Neural cell (in vitro differentiated cells): ENCODE measurements around the gene LDB3. TPM values are rescaled to one million over a fixed set of nuclear protein-coding genes. Genes with fewer than 3 reads are reported as not detected.

Source experiments
- H2AFZ ChIP-seq: fragments of 200-600, 300-800 bp; sonication (generic), shearing (Covaris generic); 2 replicates; pipeline ENCODE4 v1.6.0; 2014; ENCODE audit warnings: low read depth, mild to moderate bottlenecking, antibody characterized with exemption, low read length, moderate library complexity
- H3F3A ChIP-seq: fragments of 200-600 bp; shearing (Covaris generic); 2 replicates; pipeline ENCODE4 v1.6.1; 2016; ENCODE audit warnings: mild to moderate bottlenecking, moderate library complexity, mixed read lengths, antibody characterized with exemption, low read length; ENCODE audit not compliant: insufficient read depth, poor library complexity, severe bottlenecking
- H3K27ac ChIP-seq: fragments of 200-600, 300-800 bp; sonication (generic), shearing (Covaris generic); 2 replicates; pipeline ENCODE4 v1.5.1; 2014; ENCODE audit warnings: mild to moderate bottlenecking, low read length, moderate library complexity
- H3K27me3 ChIP-seq: fragments of 300-800, 200-600 bp; sonication (generic), shearing (Covaris generic); 2 replicates; pipeline ENCODE4 v1.6.0; 2014; ENCODE audit warnings: mild to moderate bottlenecking, low read depth, low read length, moderate library complexity; ENCODE audit not compliant: insufficient read depth
- H3K36me3 ChIP-seq: fragments of 300-800, 200-600 bp; sonication (generic), shearing (Covaris generic); 2 replicates; pipeline ENCODE4 v1.5.1; 2014; ENCODE audit warnings: mild to moderate bottlenecking, antibody characterized with exemption, low read length, moderate library complexity; ENCODE audit not compliant: insufficient read depth
- H3K4me2 ChIP-seq: fragments of 300-800, 200-600 bp; sonication (generic), shearing (Covaris generic); 2 replicates; pipeline ENCODE4 v1.6.0; 2014; ENCODE audit warnings: mild to moderate bottlenecking, low read length
- H3K4me3 ChIP-seq: fragments of 300-800, 200-600 bp; sonication (generic), shearing (Covaris generic); 2 replicates; pipeline ENCODE4 v1.5.1; 2014; ENCODE audit warnings: mild to moderate bottlenecking, low read length, moderate library complexity
- H3K79me2 ChIP-seq: fragments of 200-600 bp; shearing (Covaris generic); replicated peaks from 2 replicates; pipeline ENCODE4 v1.6.0; 2014; ENCODE audit warnings: mild to moderate bottlenecking, low read length, moderate library complexity; ENCODE audit not compliant: insufficient read depth
- H3K9ac ChIP-seq: fragments of 300-800, 200-600 bp; sonication (generic), shearing (Covaris generic); 2 replicates; pipeline ENCODE4 v1.6.1; 2016; ENCODE audit warnings: mild to moderate bottlenecking, low read length, mixed read lengths
- H3K9me2 ChIP-seq: fragments of 200-600 bp; shearing (Covaris generic); 2 replicates; pipeline ENCODE4 v1.6.1; 2016; ENCODE audit warnings: mild to moderate bottlenecking, low read length, mixed read lengths; ENCODE audit not compliant: insufficient read depth
- H3K9me3 ChIP-seq: fragments of 200-600, 300-800 bp; sonication (generic), shearing (Covaris generic); 2 replicates; pipeline ENCODE4 v1.6.1; 2016; ENCODE audit warnings: mild to moderate bottlenecking, mixed run types, low read length, moderate library complexity, mixed read lengths
- H4K20me1 ChIP-seq: fragments of 200-600 bp; shearing (Covaris generic); 2 replicates; pipeline ENCODE4 v1.6.1; 2016; ENCODE audit warnings: mild to moderate bottlenecking, mixed run types; ENCODE audit not compliant: insufficient read depth
- CTCF ChIP-seq: fragments of 450-650 bp; IDR thresholded peaks from 2 replicates; pipeline ENCODE4 v1.5.1; 2014; ENCODE audit warnings: antibody characterized with exemption, mild to moderate bottlenecking, moderate library complexity; ENCODE audit not compliant: poor library complexity, severe bottlenecking
- EP300 ChIP-seq: fragments of 450-650 bp; conservative IDR thresholded peaks from 2 replicates; pipeline ENCODE4 v1.6.1; 2014; ENCODE audit warnings: antibody characterized with exemption, mild to moderate bottlenecking, moderate library complexity; ENCODE audit not compliant: poor library complexity, severe bottlenecking
- EZH2 ChIP-seq: fragments of 200-600, 300-800 bp; shearing (Covaris generic), sonication (generic); IDR thresholded peaks from 2 replicates; pipeline ENCODE4 v1.6.1; 2014; ENCODE audit warnings: antibody characterized with exemption, low read length, borderline replicate concordance, mild to moderate bottlenecking; ENCODE audit not compliant: insufficient read depth, poor library complexity, severe bottlenecking
- MXI1 ChIP-seq: fragments of 450-650 bp; conservative IDR thresholded peaks from 2 replicates; pipeline ENCODE4 v1.6.1; 2014; ENCODE audit warnings: antibody characterized with exemption, mild to moderate bottlenecking; ENCODE audit not compliant: poor library complexity, severe bottlenecking
- RAD21 ChIP-seq: fragments of 450-650 bp; conservative IDR thresholded peaks from 2 replicates; pipeline ENCODE4 v1.6.1; 2014; ENCODE audit warnings: antibody characterized with exemption, mild to moderate bottlenecking, moderate library complexity
- SMC3 ChIP-seq: fragments of 450-650 bp; conservative IDR thresholded peaks from 2 replicates; pipeline ENCODE4 v1.6.1; 2014; ENCODE audit warnings: antibody characterized with exemption, mild to moderate bottlenecking, moderate library complexity; ENCODE audit not compliant: poor library complexity
- TAF1 ChIP-seq: IDR thresholded peaks from 2 replicates; pipeline ENCODE4 v1.6.1; 2012; ENCODE audit warnings: low read depth
- polyA plus RNA-seq: library from polyadenylated mRNA; depleted of rRNA; stranded (reverse); fragments of >200 nt; gene quantifications from 2 replicates; pipeline ENCODE4 v1.2.3, GENCODE V29; 2014
- TF ChIP-seq, protein P1 (sequence below): IDR thresholded peaks from 2 replicates; pipeline ENCODE4 v1.6.1; 2012; ENCODE audit warnings: borderline replicate concordance

Gene LDB3
- polyA plus RNA-seq, 1 donor from 2014 or later = 0.12 TPM

- no peaks in the 10 kb centered on the region for H3K9me3 ChIP-seq
Measured at GRCh38 chr10:86657011-86657395, 11.3 kb upstream of the LDB3 start.

DNA sequence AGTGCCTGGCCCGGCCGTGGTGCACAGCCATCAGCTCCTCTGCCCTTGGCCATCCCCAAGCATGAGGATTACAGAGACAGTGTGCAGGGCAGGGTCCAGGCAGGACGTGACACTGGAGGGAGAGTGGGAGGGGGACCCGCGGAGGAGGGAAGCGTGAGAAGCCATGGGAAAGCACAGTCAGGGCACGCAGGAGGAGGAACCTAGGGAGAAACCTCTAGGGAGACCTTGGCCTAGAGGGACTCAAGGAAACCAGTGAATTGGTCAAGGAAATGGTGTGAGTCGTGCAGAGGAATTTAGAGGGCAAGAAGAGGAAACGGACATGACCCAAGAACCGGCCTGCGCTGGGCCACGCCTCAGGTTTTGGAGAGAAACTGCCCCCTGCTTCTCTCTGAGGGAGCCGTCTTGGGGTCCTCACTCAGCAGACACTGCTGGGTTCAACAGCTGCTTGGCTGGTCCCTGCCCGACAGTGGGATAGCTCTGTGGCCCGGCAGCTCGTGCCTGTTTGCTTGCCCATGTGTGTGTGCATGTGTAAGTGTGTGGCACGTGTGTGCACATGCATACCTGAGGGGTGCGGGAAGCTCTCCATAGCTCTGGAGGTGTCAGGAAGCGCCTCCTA is 10.8 kb upstream of the LDB3 start:
- H4K20me1 ChIP-seq = no peaks in the 10 kb centered on the region
- no peak overlapping the region for H3K9ac ChIP-seq
- no peaks in the 10 kb centered on the region for H3K9me3 ChIP-seq
- no peak overlapping the region for H2AFZ ChIP-seq
- H3K27ac ChIP-seq = no peak overlapping the region
- H3K4me3 ChIP-seq = no peak overlapping the region
- H3K9me2 ChIP-seq = no peaks in the 10 kb centered on the region
- H3K4me2 ChIP-seq = no peak overlapping the region
- TF ChIP-seq CTCF = no peak
- no peak for TF ChIP-seq TAF1
- no peak for TF ChIP-seq EP300
- no peak for TF ChIP-seq MXI1
- TF ChIP-seq EZH2 = no peak
- no peak for TF ChIP-seq SMC3
- TF ChIP-seq RAD21 = no peak
- H3K36me3 ChIP-seq = no peaks in the 10 kb centered on the region
- H3K79me2 ChIP-seq = no peaks in the 10 kb centered on the region
- no peaks in the 10 kb centered on the region for H3F3A ChIP-seq
- no peaks in the 10 kb centered on the region for H3K27me3 ChIP-seq

More at GRCh38 chr10:86657011-86657395, 11.3 kb upstream of the LDB3 start:
- H3K79me2 ChIP-seq = no peaks in the 10 kb centered on the region
- no peaks in the 10 kb centered on the region for H3K27me3 ChIP-seq
- TF ChIP-seq EP300 (no peak), RAD21 (no peak), MXI1 (no peak)
- TF ChIP-seq, protein P1, sequence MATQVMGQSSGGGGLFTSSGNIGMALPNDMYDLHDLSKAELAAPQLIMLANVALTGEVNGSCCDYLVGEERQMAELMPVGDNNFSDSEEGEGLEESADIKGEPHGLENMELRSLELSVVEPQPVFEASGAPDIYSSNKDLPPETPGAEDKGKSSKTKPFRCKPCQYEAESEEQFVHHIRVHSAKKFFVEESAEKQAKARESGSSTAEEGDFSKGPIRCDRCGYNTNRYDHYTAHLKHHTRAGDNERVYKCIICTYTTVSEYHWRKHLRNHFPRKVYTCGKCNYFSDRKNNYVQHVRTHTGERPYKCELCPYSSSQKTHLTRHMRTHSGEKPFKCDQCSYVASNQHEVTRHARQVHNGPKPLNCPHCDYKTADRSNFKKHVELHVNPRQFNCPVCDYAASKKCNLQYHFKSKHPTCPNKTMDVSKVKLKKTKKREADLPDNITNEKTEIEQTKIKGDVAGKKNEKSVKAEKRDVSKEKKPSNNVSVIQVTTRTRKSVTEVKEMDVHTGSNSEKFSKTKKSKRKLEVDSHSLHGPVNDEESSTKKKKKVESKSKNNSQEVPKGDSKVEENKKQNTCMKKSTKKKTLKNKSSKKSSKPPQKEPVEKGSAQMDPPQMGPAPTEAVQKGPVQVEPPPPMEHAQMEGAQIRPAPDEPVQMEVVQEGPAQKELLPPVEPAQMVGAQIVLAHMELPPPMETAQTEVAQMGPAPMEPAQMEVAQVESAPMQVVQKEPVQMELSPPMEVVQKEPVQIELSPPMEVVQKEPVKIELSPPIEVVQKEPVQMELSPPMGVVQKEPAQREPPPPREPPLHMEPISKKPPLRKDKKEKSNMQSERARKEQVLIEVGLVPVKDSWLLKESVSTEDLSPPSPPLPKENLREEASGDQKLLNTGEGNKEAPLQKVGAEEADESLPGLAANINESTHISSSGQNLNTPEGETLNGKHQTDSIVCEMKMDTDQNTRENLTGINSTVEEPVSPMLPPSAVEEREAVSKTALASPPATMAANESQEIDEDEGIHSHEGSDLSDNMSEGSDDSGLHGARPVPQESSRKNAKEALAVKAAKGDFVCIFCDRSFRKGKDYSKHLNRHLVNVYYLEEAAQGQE = no peak
- H3K4me3 ChIP-seq = no peak overlapping the region
- H3K9me2 ChIP-seq = no peaks in the 10 kb centered on the region
- no peak overlapping the region for H2AFZ ChIP-seq
- H3K27ac ChIP-seq = no peak overlapping the region
- H3K9ac ChIP-seq = no peak overlapping the region
- no peaks in the 10 kb centered on the region for H4K20me1 ChIP-seq
- no peak overlapping the region for H3K4me2 ChIP-seq
- no peaks in the 10 kb centered on the region for H3F3A ChIP-seq
- no peaks in the 10 kb centered on the region for H3K36me3 ChIP-seq
